Endothelial cell of umbilical vein (primary cell): ENCODE data around the gene NINJ2. TPM values are rescaled to one million over a fixed set of nuclear protein-coding genes. Genes with fewer than 3 reads are reported as not detected.
A peak's percentile ranks its signal among the peaks of the same experiment; 100 is the strongest.

ENCODE experiments used
- Bru-seq: library from RNA; stranded (reverse); fragments of 400-500 nt; gene quantifications from one replicate; lab custom pipeline; 2021; lab: Mats Ljungman, UMichigan
- BruChase-seq, 2 experiments: library from RNA; stranded (reverse); fragments of 400-500 nt; gene quantifications; one replicate each; lab custom pipeline; 2021; lab: Mats Ljungman, UMichigan
- BruUV-seq: library from RNA; stranded (reverse); fragments of 400-500 nt; replicated peaks from 2 replicates; lab custom pipeline; 2021; lab: Mats Ljungman, UMichigan
- CTCF ChIA-PET: fragments of 300-600, 350-600 bp; sonication (Branson Sonifier 250); formaldehyde crosslinking; loops from one replicate; lab custom pipeline; 2021; ENCODE audit warnings: antibody characterized with exemption, inconsistent platforms; lab: Charles Lee
- POLR2A ChIA-PET: fragments of 300-600, 350-600 bp; sonication (Branson Sonifier 250); formaldehyde crosslinking; loops from one replicate; lab custom pipeline; 2021; ENCODE audit warnings: antibody characterized with exemption, inconsistent platforms; lab: Charles Lee
- DNase-seq: peaks from one replicate; pipeline ENCODE4 v3.0.0-alpha.2; 2011; ENCODE audit warnings: low read depth, low spot score
- FAIRE-seq: peaks from 2 replicates; lab custom pipeline; 2011; peaks lifted over from hg19 to GRCh38; lab: Jason Lieb, UNC
- H2AFZ ChIP-seq: 2 replicates; pipeline ENCODE4 v1.6.0; 2012; ENCODE audit warnings: low read depth, low read length, control low read depth, inconsistent platforms
- H3K27ac ChIP-seq: 2 replicates; pipeline ENCODE4 v1.5.1; 2011; ENCODE audit warnings: low read depth, mild to moderate bottlenecking, control low read depth, low read length, moderate library complexity; ENCODE audit not compliant: insufficient read depth
- H3K27me3 ChIP-seq, 2 experiments: 2 replicates each; pipeline versions ENCODE4 v1.6.0 to v1.6.1; 2011; ENCODE audit warnings: low read length in 2 of 2, mixed read lengths in 1 of 2; ENCODE audit not compliant: control insufficient read depth in 2 of 2, insufficient read depth in 2 of 2
- H3K36me3 ChIP-seq, 2 experiments: 2 replicates in 1 of 2; 3 replicates in 1 of 2; pipeline ENCODE4 v1.5.1; 2011; ENCODE audit warnings: low read length in 2 of 2, mild to moderate bottlenecking in 1 of 2, moderate library complexity in 1 of 2; ENCODE audit not compliant: control insufficient read depth in 2 of 2, insufficient read depth in 2 of 2; ENCODE audit errors: extremely low read depth in 1 of 2
- H3K4me1 ChIP-seq: 3 replicates; pipeline ENCODE4 v1.5.1; 2011; ENCODE audit warnings: mild to moderate bottlenecking, low read length; ENCODE audit not compliant: control insufficient read depth, insufficient read depth; ENCODE audit errors: extremely low read depth
- H3K4me2 ChIP-seq: 2 replicates; pipeline ENCODE4 v1.6.1; 2011; ENCODE audit warnings: low read length, control low read depth, mixed read lengths; ENCODE audit not compliant: insufficient read depth
- H3K4me3 ChIP-seq, 3 experiments: fragments of 200-600 bp in 1 of 3; sonication (generic), shearing (Covaris generic) in 1 of 3; replicated peaks in 1 of 3; 2 replicates each; pipeline ENCODE4 v1.5.1; 2011 to 2016; ENCODE audit warnings: control low read depth in 3 of 3, low read length in 3 of 3, mild to moderate bottlenecking in 2 of 3, inconsistent platforms in 1 of 3, low read depth in 1 of 3, moderate library complexity in 1 of 3; ENCODE audit not compliant: insufficient read depth in 1 of 3
- H3K79me2 ChIP-seq: 2 replicates; pipeline ENCODE4 v1.6.0; 2012; ENCODE audit warnings: low read length, inconsistent platforms; ENCODE audit not compliant: control insufficient read depth, insufficient read depth
- H3K9ac ChIP-seq: replicated peaks from 2 replicates; pipeline ENCODE3; 2011; ENCODE audit warnings: low read length, control low read depth; ENCODE audit not compliant: insufficient read depth; ENCODE audit errors: extremely low read depth
- H3K9me1 ChIP-seq: replicated peaks from 3 replicates; pipeline ENCODE4 v1.6.0; 2011; ENCODE audit warnings: mild to moderate bottlenecking, low read length; ENCODE audit not compliant: control insufficient read depth, insufficient read depth; ENCODE audit errors: extremely low read depth
- H3K9me3 ChIP-seq: replicated peaks from 2 replicates; pipeline ENCODE4 v1.5.1; 2012; ENCODE audit warnings: low read length, inconsistent platforms; ENCODE audit not compliant: control insufficient read depth, insufficient read depth
- H4K20me1 ChIP-seq: replicated peaks from 2 replicates; pipeline ENCODE3; 2011; ENCODE audit warnings: mild to moderate bottlenecking, low read length; ENCODE audit not compliant: control insufficient read depth, insufficient read depth; ENCODE audit errors: extremely low read depth
- CTCF ChIP-seq, 2 donors: IDR thresholded peaks; 1 replicate in 1 of 2; 2 replicates in 1 of 2; pipeline ENCODE4 v1.5.1; 2011; ENCODE audit warnings: low read length in 2 of 2, mild to moderate bottlenecking in 2 of 2, moderate library complexity in 2 of 2, control low read depth in 1 of 2, inconsistent platforms in 1 of 2, low read depth in 1 of 2; ENCODE audit not compliant: insufficient read depth in 1 of 2; ENCODE audit errors: extremely low read depth in 1 of 2
- FOS ChIP-seq: IDR thresholded peaks from 2 replicates; pipeline ENCODE4 v1.6.1; 2011; ENCODE audit warnings: mild to moderate bottlenecking, low read length, moderate library complexity, borderline replicate concordance; ENCODE audit not compliant: insufficient read depth
- JUN ChIP-seq: IDR thresholded peaks from 2 replicates; pipeline ENCODE4 v1.6.1; 2011; ENCODE audit warnings: borderline replicate concordance, low read depth; ENCODE audit not compliant: insufficient read length, insufficient read depth
- POLR2A ChIP-seq: IDR thresholded peaks from 2 replicates; pipeline ENCODE4 v1.6.1; 2012; ENCODE audit warnings: low read depth, mild to moderate bottlenecking, control low read depth, low read length
- POLR2AphosphoS5 ChIP-seq: IDR thresholded peaks from 2 replicates; pipeline ENCODE4 v1.6.1; 2012; ENCODE audit warnings: low read depth, mild to moderate bottlenecking, control low read depth, low read length, moderate library complexity; ENCODE audit not compliant: insufficient read depth
- dilution Hi-C: fragments of 300-500 bp; cut with MboI; formaldehyde crosslinking; loops from one replicate; pipeline ENCODE4 v1.15.0; 2019; ENCODE audit warnings: low sequenced_read_pairs; ENCODE audit not compliant: extremely low pct_ligation_motif_present
- intact Hi-C: fragments of 100-400 bp; cut with micrococcal nuclease; formaldehyde crosslinking; loops from one replicate; pipeline ENCODE4 v1.10.0; 2022
- long read RNA-seq: library from polyadenylated mRNA; stranded (forward); transcript quantifications from one replicate; pipeline ENCODE4 v2.0.0, GENCODE V29; 2021
- polyA minus RNA-seq, 3 experiments: library from RNA; depleted of rRNA, polyadenylated mRNA; stranded (reverse); fragments of >200 nt; gene quantifications; 1 replicate in 1 of 3; 2 replicates in 2 of 3; pipeline ENCODE4 v1.2.3, GENCODE V29; 2011
- polyA plus RNA-seq, 4 experiments: library from polyadenylated mRNA; depleted of rRNA in 3 of 4; stranded (reverse) in 3 of 4; unstranded in 1 of 4; fragments of >200 nt; gene quantifications; 2 replicates each; pipeline versions ENCODE4 v1.2.1 to v1.2.3, GENCODE V29; 2011 to 2012; ENCODE audit warnings: missing spikeins in 1 of 4
- total RNA-seq: library from RNA; stranded (reverse); gene quantifications from 2 replicates; pipeline ENCODE4 v1.2.3, GENCODE V29; 2021
- TF ChIP-seq, protein P1 (sequence below): IDR thresholded peaks from 2 replicates; pipeline ENCODE4 v1.6.1; 2011; ENCODE audit not compliant: insufficient read depth, insufficient read length

NINJ2 gene
- total RNA-seq (0.75 and 1.4 TPM in 2 replicates), polyA plus RNA-seq (4.4 and 6.0 TPM in 2 replicates), polyA minus RNA-seq (1.1 and 6.6 TPM in 2 replicates), Bru-seq, nascent RNA (percentile 25 among the genes with signal in this experiment), BruChase-seq, experiment 1, labeled RNA remaining after a 6-hour chase (percentile 20 among the genes with signal in this experiment), BruChase-seq, experiment 2, labeled RNA remaining after a 2-hour chase (percentile 20 among the genes with signal in this experiment)
- 3.4 and 3.7 TPM in 2 replicates for polyA plus RNA-seq (2011; cell fraction: cytosol; rRNA removed)
- polyA plus RNA-seq (2011; cell fraction: nucleus; rRNA removed), result 0.74 and 1.1 TPM in 2 replicates
- 2.7 and 3.6 TPM in 2 replicates for polyA plus RNA-seq (2012)
- 1.2 TPM for polyA minus RNA-seq (2011; cell fraction: cytosol; rRNA and poly(A)+ RNA removed)
- polyA minus RNA-seq (2011; cell fraction: nucleus; rRNA and poly(A)+ RNA removed), result not detected in 2 replicates
- long read RNA-seq, partial matches to known transcripts, result 0 of 2 reads
- long read RNA-seq, other reads (novel, unspliced or antisense), result 0 of 2 reads

DNA sequence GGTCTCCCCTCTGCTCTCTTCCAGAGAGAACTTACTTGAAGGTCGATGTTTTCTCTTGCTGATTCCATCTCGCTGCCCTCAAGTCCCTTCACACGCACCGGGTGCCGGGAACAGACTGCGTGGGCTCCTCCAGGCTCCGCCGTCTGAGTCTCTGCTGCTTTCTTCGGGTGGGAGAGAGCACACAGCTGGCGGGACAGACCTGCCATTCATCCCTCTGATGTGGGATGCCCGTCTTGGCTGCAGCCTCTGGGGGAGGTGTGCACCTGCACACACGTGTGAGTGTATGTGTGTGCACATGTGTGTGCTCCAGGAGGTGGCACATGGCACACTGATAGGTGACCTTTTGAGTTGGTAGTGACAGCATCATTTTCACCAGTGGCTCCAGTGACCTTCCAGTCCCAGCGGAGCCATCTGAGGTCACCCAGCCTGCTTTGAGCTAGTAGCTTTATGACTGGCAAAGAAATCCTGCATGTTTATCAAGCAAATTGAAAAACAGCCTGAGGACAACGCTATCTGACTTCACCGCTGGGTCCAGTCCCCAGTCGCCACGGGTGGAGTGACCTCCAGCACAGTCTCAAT, at the start of gene NINJ2:
Gene NINJ2 (minus strand): TSS at position 153 of the 579 bp plus-strand sequence. CDS start 85 bp downstream, at position 68.
- no peaks in the 10 kb centered on the region for H3K79me2 ChIP-seq
- CTCF ChIA-PET, result interaction anchor here (0.9 to 1.8 kb wide), 3 partner anchors 17 to 88 kb away, joined by 3 to 6 read pairs (median 5); no protein-coding TSS in a partner anchor
- BruUV-seq, result no TSS peak
- TF ChIP-seq, protein P1, sequence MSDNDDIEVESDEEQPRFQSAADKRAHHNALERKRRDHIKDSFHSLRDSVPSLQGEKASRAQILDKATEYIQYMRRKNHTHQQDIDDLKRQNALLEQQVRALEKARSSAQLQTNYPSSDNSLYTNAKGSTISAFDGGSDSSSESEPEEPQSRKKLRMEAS, result no peak
- TF ChIP-seq JUN (no peak), POLR2AphosphoS5 (no peak), CTCF (IDR thresholded peaks at IDR 0.05; ENCODE audit: extremely low read depth in 1 of 2, insufficient read depth in 1 of 2, low read depth in 1 of 2, low read length in 2 of 2) (no peak), FOS (no peak), POLR2A (no peak)
- H3K36me3 ChIP-seq, result no peaks in the 10 kb centered on the region
- no peak within 1 kb of the TSS for H3K27ac ChIP-seq
- H3K9ac ChIP-seq, result no peak within 1 kb of the TSS
- peaks cover 13 to 19% of the 10 kb centered on the region in 2 experiments for H3K27me3 ChIP-seq
- intact Hi-C loops (no loop called here), dilution Hi-C loops (no loop called here)
- no peak within 1 kb of the TSS for H3K4me3 ChIP-seq
- peak within 1 kb of the TSS; percentile 46 for H2AFZ ChIP-seq
- no peaks in the 10 kb centered on the region for H4K20me1 ChIP-seq
- no peak for DNase-seq
- no peaks in the 10 kb centered on the region for H3K4me1 ChIP-seq
- H3K9me1 ChIP-seq, result no peaks in the 10 kb centered on the region
- no peaks in the 10 kb centered on the region for H3K9me3 ChIP-seq
- H3K4me2 ChIP-seq, result no peak within 1 kb of the TSS
- POLR2A ChIA-PET, result no interaction called here
- no peak for FAIRE-seq
